CD4-positive, alpha-beta T cell treated with Interleukin-6 at 100 ng/mL for 8 hours (primary cell): ENCODE data around the gene CNOT1.
A peak's percentile ranks its signal among the peaks of the same experiment; 100 is the strongest.
"Not testable (repeated sequence)": the region's sequence is repeated elsewhere in the genome, so short reads cannot be mapped to it uniquely, and the experiment has no call there.

ENCODE experiments used
- DNase-seq: peaks from one replicate; pipeline ENCODE4 v3.0.0-alpha.2; 2020; ENCODE audit warnings: mixed read lengths, low spot score

The CNOT1 gene

DNA sequence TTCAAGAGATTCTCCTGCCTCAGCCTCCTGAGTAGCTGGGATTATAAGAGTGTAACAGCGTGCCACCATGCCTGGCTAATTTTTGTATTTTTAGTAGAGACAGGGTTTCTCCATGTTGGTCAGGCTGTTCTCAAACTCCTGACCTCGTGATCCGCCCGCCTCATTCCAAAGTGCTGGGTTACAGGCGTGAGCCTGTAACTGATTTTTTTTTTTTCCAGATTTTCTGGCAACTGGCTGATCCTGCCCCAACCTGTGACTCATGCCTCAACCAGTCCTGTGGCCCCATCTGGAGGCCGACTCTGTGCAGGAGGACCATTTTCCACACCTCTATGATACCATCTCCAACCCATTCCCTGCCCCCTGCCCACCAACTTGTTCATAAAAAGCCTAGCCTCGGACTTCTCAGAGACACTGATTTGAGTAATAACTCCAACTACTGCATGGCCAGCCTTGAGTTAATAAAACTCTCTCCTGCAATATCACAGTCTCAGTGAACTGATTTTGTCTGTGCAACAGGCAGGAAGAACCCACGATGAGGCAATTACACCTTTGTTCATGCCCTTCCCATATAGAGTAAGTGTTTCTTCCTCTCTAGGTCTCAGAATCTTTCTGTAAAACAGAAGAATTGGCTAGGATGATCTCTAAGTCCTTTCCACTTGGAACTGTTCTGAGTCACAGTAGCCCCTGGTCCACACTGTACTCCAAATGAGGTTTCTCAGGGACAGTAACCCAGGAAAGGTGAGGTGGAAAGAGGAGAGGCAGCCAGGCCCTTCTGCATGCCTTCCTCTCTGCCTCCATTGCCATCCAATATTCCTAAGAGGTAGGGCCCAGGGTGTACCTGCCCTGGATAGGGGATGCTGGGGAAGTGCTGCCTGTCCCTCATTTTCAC lies 8.8 kb upstream of the CNOT1 start:
- DNase-seq = no peak

DNA sequence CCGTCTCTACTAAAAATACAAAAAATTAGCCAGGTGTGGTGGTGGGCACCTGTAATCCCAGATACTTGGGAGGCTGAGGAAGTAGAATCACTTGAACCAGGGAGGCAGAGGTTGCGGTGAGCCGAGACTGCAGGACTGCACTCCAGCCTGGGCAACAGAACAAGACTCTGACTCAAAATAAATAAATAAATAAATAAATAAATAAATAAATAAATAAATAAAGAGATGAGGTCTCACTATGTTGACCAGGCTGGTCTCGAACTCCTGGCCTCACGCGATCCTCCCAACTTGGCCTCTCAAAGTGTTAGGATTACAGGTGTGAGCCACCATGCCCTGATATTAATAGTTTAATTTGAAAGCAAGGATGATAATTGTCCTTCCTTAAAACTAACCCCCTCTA lies 7.4 kb upstream of the CNOT1 start:
- not testable (repeated sequence) for DNase-seq

DNA sequence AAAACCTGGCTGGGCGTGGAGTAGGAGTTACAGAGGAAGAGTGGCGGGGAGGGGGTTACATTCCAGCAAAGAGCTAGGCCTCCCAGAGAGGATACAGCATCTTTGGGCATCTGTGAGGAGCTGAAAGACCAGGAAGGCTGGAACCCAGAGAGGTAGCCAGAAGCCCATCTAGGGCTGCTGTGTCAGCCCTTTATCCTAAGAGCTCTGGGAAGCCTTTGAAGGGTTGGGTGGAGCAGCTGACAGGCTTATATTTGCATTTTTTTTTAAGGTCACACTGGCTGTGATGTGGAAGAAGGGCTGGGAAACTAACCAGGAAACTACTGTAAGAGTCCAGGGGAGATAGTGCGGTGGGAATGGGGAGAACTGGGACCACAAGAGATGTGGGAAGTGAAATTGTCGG lies 6.8 kb upstream of the CNOT1 start:
- no peak for DNase-seq

DNA sequence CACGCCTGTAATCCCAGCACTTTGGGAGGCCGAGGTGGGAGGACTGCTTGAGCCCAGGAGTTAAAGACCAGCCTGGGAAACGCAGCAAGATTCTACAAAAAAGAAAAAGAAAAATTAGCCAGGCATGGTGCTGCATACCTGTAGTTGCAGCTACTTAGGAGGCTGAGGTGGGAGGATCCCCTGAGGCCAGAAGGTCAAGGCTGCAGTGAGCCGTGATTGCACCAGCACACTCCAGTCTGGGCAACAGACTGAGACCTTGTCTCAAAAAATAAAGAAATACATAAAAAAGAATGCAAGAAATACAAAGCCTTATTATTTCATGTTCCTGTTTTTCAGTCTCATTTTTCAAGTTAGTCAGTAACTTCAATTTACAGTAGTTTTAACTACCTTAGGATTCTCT lies 5.9 kb upstream of the CNOT1 start:
- no peak for DNase-seq

DNA sequence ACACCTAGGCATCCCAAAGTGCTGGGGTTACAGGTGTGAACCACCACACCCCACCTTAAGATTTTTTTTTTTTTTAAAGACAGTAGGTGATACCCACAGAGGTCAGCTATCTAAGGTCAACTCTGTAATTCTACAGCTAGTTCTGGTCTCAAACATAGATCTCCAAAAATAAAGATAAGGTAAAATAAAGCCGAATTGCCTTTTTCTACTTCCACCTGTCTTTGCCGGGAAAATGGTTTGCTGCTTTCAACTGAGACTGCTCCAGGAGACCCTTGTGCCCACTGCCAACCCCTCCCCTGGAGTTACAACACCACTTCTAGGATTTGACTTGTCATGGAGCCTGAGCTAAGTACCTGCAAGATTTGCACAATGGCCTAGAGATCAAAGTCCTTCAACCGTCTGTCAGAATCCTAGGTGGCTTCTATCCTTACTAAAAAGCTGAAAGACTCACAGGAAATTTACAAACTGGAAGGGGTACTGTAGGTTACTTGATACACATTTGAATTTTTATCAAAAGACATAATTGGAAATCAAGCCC lies 4.7 kb upstream of the CNOT1 start:
- no peak for DNase-seq

DNA sequence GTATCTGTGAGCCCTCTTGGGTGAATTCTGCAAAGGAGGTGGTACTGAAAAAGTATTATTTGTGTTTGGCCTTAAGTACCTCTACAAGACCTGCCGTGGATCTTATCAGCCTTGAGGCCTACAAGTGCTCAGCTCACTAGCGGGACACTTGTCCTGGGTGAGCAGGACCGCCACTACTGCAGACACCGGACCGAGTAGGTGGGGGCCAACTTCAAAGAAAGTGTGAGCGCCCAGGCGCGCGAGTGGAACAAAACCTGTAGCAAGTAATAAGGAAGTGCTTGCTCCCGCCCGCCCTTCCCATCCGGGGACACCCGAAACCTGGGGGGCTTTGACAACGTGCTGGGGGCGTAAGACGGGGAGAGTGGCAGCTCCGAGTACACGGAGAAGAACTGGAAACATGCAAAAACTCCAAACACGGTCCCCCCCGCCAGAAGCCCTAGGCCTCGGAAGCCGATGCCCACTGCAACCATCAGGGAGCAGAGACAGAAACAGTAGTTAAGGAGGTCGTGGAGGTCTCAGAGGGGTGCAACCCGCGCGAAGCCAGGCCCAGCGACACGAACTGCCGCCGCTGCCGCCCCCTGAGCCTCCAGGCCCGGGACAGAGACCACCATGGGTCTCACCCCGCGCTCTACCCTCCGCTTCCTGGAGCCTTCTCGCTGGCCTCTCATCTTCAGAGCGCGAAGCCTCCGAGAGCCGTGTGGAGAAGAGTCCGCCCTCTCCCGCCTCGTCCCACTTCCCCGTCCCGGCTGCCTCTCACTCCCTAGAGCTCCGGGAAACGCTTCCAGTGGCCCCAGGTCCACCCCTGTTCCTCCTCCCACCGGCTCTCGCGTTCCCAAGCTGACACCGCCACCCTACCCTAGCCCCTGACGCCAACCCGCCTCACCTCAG lies 537 bp downstream of the CNOT1 start:
- peak; percentile 44 for DNase-seq

DNA sequence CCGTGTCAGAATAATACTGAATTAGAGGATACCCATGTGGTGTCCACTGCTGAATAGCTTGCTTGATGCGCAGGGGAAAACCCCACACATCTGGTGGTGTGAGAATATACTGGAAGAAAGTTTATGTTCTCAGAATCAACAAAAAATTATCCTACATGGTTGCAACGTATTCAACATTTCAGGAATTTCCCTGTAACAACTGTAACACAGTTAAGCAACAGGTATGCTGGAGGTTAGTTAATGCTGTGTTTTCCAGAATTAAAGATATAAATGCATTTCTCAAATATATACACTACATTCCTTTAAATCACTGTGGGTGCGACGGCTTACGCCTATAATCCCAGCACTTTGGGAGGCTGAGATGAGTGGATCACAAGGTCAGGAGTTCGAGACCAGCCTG lies 5.4 kb downstream of the CNOT1 start:
- no peak for DNase-seq

DNA sequence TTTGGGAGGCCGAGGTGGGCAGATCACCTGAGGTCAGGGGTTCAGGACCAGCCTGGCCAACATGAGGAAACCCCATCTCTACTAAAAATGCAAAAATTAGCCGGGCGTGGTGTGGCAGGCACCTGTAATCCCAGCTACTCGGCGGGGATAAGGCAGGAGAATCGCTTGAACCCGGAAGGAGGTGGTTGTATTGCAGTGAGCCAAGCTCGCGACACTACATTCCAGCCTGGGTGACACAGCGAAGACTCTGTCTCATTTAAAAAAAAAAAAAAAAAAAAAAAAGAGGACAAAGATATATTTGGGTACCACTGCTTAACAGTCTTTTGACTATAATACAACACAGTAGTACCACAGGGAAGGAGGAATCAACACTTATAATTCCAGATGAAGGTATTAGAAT lies 9.2 kb downstream of the CNOT1 start:
- no peak for DNase-seq

DNA sequence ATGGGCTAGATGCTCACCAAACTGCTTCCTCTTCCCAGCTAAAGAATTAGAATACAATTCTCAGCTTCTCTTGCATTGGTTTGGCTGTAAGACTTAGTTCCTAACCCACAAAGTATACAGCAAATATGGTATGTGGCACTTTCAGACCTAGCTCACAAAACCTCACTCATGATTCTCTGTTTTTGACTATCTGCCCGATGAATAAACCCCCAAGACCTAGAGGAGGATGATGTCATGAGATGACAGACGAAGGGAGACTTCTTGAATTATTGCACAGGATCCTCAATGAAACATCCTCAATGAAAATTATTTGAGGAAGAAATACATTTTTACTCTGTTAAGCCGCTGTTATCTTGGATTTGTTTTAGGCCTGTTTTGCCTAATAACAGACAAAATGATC lies 14.3 kb downstream of the CNOT1 start:
- no peak for DNase-seq

DNA sequence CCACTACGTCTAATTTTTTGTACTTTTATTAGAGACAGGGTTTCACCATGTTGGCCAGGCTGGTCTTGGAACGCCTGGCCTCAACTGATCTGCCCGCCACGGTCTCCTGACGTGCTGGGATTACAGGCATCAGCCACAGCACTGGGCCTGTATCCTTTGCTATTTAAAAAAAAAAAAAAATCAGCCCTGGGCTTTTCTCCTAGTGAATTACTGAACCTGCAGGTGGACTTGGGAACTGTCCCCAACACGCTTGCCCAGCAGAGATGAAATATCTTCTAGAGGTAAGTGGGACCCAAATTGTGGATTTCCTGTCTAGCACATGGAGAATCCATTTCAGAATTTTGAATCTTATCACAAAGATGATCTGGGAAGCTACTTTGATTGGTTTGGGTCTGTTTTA lies 14.8 kb downstream of the CNOT1 start:
- DNase-seq = no peak

DNA sequence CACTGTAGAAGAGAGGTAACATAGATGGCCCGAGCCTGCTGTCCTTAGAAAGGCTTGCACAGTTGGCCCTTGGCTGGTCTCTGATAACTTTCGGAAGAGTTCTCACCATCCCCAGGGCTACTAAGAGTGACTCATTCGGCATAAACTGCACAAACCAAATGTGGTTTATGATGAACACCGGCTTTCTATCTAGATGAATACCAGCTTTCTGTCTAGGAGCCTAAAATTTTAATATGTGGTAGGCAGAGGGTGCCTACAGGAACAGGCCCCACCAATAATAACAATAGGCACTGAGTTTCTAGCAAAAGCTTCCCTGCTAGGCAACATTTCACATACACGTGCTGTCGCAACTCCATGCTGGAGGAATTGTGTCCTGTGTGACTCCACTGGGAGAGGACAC lies 15.4 kb downstream of the CNOT1 start:
- DNase-seq = no peak

DNA sequence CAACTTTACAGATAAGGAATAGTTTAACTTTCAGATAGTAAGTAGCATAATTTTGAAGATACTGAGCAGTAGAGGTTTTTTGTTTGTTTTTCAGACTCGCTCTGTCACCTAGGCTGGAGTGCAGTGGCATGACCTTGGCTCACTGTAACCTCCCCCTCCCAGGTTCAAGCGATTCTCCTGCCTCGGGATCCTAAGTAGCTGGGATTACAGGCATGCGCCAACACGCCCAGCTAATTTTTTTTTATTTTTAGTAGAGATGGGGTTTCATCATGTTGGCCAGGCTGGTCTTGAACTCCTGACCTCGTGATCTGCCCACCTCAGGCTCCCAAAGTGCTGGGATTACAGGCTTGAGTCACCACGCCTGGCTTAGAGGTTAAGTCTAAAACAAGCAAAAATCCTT lies 16.7 kb downstream of the CNOT1 start:
- DNase-seq = not testable (repeated sequence)

DNA sequence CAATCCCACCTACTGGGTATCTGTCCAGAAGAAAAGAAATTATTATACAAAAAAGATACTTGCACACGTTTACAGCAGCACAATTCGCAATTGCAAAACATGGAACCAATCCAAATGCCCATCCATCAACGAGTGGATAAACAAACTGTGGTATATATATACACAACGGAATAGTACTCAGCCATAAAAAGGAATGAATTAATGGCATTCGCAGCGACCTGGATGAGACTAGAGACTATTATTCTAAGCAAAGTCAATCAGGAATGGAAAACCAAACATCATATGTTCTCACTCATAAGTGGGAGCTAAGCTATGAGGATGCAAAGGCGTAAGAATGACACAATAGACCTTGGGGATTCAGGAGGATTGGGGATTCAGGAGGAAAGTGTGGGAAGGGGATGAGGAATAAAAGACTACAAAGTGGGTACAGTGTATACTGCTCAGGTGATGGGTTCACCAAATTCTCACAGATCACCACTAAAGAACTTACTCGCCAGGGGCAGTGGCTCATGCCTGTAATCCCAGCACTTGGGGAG lies 21.0 kb downstream of the CNOT1 start:
- no peak for DNase-seq

DNA sequence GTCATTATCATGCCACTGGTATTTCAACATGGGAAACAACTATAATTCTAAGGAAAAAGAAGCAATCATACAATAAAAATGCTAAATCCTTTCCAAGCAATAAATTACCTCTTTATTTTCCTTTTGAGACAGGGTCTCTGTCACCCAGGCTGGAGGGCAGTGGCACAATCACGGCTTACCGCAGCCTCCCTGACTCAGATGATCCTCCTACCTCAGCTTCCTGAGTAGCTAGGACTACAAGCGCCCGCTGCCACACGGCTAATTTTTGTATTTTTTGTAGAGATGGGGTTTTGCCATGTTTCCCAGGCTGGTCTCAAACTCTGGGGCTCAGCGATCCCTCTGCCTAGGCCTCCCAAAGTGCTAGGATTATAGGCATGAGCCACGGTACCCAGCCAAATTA lies 24.1 kb downstream of the CNOT1 start:
- DNase-seq = no peak

DNA sequence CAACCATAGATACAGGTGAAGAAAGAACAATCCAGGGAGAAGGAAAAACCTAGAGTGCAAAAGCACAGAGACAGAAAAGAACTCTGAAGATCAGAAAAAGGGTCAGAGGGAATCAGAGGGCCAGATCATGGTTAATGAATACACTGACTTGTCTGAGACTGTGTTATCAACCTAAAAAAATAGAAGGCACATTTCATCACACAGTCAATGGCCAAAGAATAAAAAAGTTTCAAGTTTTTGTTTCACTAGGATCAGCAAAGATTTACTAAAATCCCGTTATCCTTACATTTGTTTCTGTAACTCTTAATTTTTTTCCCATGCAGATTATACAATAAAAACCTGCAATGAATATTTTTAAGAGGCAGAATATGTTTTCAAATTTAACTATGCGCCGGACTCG lies 38.5 kb downstream of the CNOT1 start:
- no peak for DNase-seq

DNA sequence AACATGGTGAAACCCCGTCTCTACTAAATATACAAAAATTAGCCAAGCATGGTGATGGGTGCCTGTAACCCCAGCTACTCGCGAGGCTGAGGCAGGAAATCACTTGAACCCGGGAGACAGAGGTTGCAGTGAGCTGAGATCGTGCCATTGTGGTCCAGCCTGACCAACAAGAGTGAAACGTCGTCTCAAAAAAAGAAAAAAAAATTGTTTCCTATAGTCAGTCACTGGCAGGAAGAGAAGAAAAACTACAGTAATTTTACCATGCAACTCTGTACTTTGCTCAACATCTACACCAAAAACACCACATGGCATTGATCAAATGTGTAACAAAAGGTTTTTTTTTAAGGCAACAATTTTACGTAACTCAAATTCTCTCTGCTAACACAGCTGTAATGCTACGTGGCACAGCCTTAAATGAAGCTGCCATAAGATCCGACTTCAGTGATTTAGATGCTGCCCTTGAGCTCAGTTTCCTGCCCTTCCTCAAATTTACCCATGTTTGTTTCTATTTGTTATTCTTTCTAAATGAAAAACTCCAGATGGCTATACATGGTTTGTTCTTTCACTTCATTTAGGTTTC lies 40.2 kb downstream of the CNOT1 start:
- DNase-seq = no peak

DNA sequence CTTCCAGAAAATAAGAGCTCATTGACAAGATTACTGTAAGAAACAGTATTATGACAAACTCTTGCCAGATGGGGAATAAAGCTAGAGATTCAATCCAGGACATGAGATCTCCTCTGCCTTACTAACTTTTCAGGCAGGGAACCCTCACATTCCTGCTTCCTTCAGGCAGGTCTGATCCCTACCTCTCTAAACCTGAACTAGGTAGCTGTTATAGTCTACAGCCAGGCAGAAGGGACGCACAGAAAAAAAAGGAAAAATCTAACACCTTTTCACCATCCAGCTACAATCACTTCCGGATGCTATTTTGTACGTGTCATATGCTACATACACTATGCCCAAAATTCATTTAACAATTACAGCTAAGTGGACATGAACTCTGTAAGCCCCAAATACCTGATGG lies 41.2 kb downstream of the CNOT1 start:
- no peak for DNase-seq

DNA sequence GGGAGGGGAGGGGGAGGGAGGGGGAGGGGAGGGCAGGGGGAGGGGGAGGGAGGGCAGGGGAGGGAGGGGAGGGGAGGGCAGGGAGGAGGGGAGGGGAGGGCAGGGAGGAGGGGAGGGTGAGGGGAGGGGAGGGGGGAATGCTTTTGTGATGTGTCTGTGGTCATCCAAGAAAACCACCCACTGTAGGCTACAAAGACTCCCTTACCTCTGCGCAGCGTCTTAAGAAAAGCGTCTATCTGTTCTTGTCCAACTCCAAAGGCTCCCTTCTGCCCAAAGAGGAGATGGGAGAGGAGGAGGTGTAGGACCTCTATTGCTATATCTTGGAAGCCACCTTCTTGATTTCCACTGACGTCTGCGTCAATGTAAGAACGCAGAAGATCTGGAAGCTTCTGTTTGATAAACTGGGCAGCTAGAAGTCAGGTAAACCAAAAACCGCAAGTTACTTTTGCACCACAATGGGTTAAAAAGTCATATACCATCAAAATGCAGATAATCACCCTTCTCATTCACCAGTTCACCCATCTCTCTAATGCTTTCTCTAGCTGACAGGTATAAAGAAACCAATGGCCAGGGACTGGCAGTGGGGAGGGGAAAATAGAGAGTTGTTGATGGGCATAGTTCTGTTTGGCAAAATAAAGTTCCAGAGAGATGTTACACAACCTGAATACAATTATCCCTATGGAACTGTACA lies 43.1 kb downstream of the CNOT1 start:
- no peak for DNase-seq

DNA sequence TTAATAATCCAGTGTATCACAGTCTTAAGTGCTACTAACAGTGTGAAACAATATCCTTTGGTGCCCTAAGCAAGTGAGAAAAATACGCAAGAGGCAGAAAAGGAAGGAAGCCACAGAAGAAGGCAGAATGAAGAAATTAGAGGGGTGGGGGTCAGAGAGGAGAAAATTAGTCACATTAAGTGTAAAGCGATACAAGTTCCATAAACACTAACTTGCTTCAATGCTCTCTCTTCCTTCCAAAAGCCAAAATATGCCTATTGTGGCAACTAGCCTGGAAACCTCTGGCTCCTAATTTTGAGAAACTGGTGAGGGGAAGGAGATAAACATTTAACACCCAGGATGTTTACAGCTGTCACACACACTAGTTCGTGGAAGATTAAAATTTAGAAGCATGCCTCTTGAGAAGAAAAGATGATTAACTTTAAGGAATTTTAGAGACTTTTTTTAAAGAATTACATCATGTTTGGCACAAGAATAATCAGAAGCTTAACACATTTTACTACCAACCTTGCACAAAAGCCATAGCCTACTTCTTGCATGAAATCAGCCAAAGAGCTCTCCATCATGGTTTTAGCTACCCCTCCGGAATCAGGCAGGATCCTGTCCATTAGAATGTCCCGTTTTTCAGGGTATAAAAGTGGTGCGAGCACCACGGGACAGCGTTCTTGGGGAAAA lies 44.7 kb downstream of the CNOT1 start:
- DNase-seq = no peak

DNA sequence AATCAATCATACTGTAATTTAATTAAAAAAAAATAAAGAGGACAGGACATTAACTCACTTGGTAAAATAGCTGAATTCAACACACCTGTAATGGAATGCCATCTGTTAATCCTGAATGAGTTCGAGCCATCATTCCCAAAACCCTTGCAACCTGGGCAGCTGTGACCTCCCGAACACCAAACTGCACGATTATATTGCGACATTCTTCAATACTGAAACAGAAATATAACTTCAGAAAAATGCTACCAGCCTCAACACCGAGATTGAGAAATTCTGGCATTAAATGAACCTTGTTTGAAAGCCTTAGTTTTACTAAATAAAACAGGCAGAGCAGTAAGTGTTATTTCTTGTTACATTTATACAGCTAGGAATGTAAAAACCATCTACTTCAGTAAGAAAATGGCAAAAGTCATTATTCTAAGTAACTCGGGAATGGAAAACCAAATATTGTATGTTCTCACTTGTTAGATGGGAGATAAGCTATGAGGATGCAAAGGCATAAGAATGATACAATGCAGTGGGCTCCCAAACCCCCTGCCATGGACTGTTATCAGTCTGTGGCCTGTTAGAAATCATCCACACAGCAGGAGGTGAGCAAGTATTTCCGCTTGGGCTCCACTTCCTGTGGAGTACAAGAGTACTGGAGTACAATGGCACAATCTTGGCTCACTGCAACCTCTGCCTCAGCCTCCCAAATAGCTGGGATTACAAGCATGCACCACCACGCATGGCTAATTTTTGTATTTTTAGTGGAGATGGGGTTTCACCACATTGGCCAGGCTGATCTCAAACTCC lies 46.5 kb downstream of the CNOT1 start:
- no peak for DNase-seq
